NOMO-1 treated with dmso at 0.1 percent for 144 hours (cell line): ENCODE results near the gene NOP53.
"Not testable (repeated sequence)": the region's sequence is repeated elsewhere in the genome, so short reads cannot be mapped to it uniquely, and the experiment has no call there.

Experiments
- DNase-seq: peaks from one replicate; lab custom pipeline; 2025; ENCODE audit not compliant: unreplicated experiment; lab: John Stamatoyannopoulos, UW

Gene NOP53

GRCh38 chr19:47803671-47804070 is 58.3 kb downstream of the NOP53 start:
- not testable (repeated sequence) for DNase-seq

- DNase-seq: not testable (repeated sequence)
Measured at GRCh38 chr19:47804451-47804850, 59.1 kb downstream of the NOP53 start, which contains the start of gene TPRX1. Gene TPRX1 (minus strand): TSS chr19:47804551. CDS start chr19:47804539, 12 bp downstream.

- no peak for DNase-seq
Measured at GRCh38 chr19:47805313-47805712, 60.0 kb downstream of the NOP53 start.

GRCh38 chr19:47806435-47806834 is 61.1 kb downstream of the NOP53 start:
- no peak for DNase-seq
